NCI-H526 treated with DMSO at 0.1 percent for 48 hours (cell line): ENCODE measurements around the gene UBE2J2.
"Not testable (repeated sequence)": the region's sequence is repeated elsewhere in the genome, so short reads cannot be mapped to it uniquely, and the experiment has no call there.

Source experiments
- DNase-seq: peaks from one replicate; lab custom pipeline; 2025; lab: John Stamatoyannopoulos, UW

Gene UBE2J2

GRCh38 chr1:1273512-1274298 lies at the start of gene UBE2J2:
TSS of gene UBE2J2 (minus strand) at chr1:1273854. CDS start at chr1:1267992, 5,862 bp downstream.
- DNase-seq = peak; percentile 69

GRCh38 chr1:1322952-1323351 lies 49.3 kb upstream of the UBE2J2 start:
- no peak for DNase-seq

- DNase-seq = no peak
Observed at GRCh38 chr1:1322418-1322817, 48.8 kb upstream of the UBE2J2 start.

- DNase-seq = no peak
Observed at GRCh38 chr1:1321477-1321876, 47.8 kb upstream of the UBE2J2 start.

- DNase-seq = no peak
Observed at GRCh38 chr1:1320666-1321448, 47.2 kb upstream of the UBE2J2 start.

GRCh38 chr1:1319646-1319941 lies 45.9 kb upstream of the UBE2J2 start:
- DNase-seq = no peak

GRCh38 chr1:1318777-1319645 lies 45.4 kb upstream of the UBE2J2 start:
- no peak for DNase-seq

GRCh38 chr1:1318131-1318652 lies 44.5 kb upstream of the UBE2J2 start:
- no peak for DNase-seq

- no peak for DNase-seq
Observed at GRCh38 chr1:1317420-1317819, 43.8 kb upstream of the UBE2J2 start.

- DNase-seq = not testable (repeated sequence)
Observed at GRCh38 chr1:1316199-1316598, 42.5 kb upstream of the UBE2J2 start.

- no peak for DNase-seq
Observed at GRCh38 chr1:1315435-1315954, 41.8 kb upstream of the UBE2J2 start.

- no peak for DNase-seq
Observed at GRCh38 chr1:1314678-1315335, 41.2 kb upstream of the UBE2J2 start.

- no peak for DNase-seq
Observed at GRCh38 chr1:1314237-1314586, 40.6 kb upstream of the UBE2J2 start.

- no peak for DNase-seq
Observed at GRCh38 chr1:1313500-1314236, 40.0 kb upstream of the UBE2J2 start.

GRCh38 chr1:1312450-1313314 lies 39.0 kb upstream of the UBE2J2 start:
- DNase-seq = no peak

- DNase-seq = no peak
Observed at GRCh38 chr1:1311107-1312104, 37.8 kb upstream of the UBE2J2 start.

GRCh38 chr1:1310476-1311053 lies 36.9 kb upstream of the UBE2J2 start:
- no peak for DNase-seq

- no peak for DNase-seq
Observed at GRCh38 chr1:1310109-1310385, 36.4 kb upstream of the UBE2J2 start.
